Measurements from ENCODE around the gene PDP2. TPM values are rescaled to one million over a fixed set of nuclear protein-coding genes. Genes with fewer than 3 reads are reported as not detected.
A peak's percentile ranks its signal among the peaks of the same experiment; 100 is the strongest.

The PDP2 gene
- total and polyA plus RNA-seq, 2 of the 4 experiments (the other 2 are of a cell fraction), result 5.3 to 16.8 TPM

GRCh38 chr16:66886914-66887313 lies 6.6 kb downstream of the PDP2 start:
- no peak overlapping the region for H2AK9ac ChIP-seq (replicated peaks; ENCODE audit: low read depth, low read length, poor library complexity)
- peaks cover 10% of the 10 kb centered on the region; the same call in 1 of the 2 replicates for H4K20me1 ChIP-seq (ENCODE audit: insufficient read depth, low read length)
- H3K36me3 ChIP-seq (ENCODE audit: control insufficient read depth, insufficient read depth, low read length), result peaks cover 19% of the 10 kb centered on the region
- peaks cover 13% of the 10 kb centered on the region for H3K4me1 ChIP-seq (ENCODE audit: control insufficient read depth, insufficient read depth, low read length)
- H2AFZ ChIP-seq (replicated peaks; ENCODE audit: low read length, poor library complexity), result no peak overlapping the region
- no peak overlapping the region for H3K4ac ChIP-seq (ENCODE audit: low read depth, low read length)
- H2BK120ac ChIP-seq (ENCODE audit: low read depth, low read length), result peak overlapping the region; percentile 7; the same call in 1 of the 2 replicates
- no peak overlapping the region; the same call in 1 of the 2 replicates for H3K18ac ChIP-seq (ENCODE audit: low read depth, low read length)
- peak overlapping the region; percentile 19; the same call in 1 of the 2 replicates for H2AK5ac ChIP-seq (ENCODE audit: low read depth, low read length)
- peaks cover 13% of the 10 kb centered on the region for H3K9me1 ChIP-seq (ENCODE audit: insufficient read depth, low read length)
- H2BK5ac ChIP-seq (ENCODE audit: low read depth, low read length, poor library complexity, severe bottlenecking), result peak overlapping the region; percentile 32
- peak overlapping the region; percentile 81; the same call in 1 of the 2 replicates for H3K27ac ChIP-seq (ENCODE audit: insufficient read depth, low read length)
- CTCF ChIA-PET, result interaction anchor here (2.2 kb wide), 1 partner anchor 8 kb away, joined by 9 read pairs; no protein-coding TSS in a partner anchor
- H3K4me3 ChIP-seq (ENCODE audit: insufficient read depth, low read depth, low read length), result no peak overlapping the region
- no peak overlapping the region for H4K91ac ChIP-seq (ENCODE audit: insufficient read depth, low read depth, low read length)
- POLR2A ChIA-PET (ENCODE audit: unreplicated experiment), result interaction anchor here (0.5 kb wide), 1 partner anchor 63 kb away, joined by 10 read pairs; no protein-coding TSS in a partner anchor
- intact Hi-C loops (cut with micrococcal nuclease), result no loop called here
- no peaks in the 10 kb centered on the region for H3K27me3 ChIP-seq (ENCODE audit: control insufficient read depth, insufficient read depth, low read length)
- in situ Hi-C loops (cut with MboI; ENCODE audit: low sequenced_read_pairs), result no loop called here
- no peak overlapping the region for H3K56ac ChIP-seq (ENCODE audit: extremely low read depth, insufficient read depth, low read length)
- no peaks in the 10 kb centered on the region for H3K9me3 ChIP-seq (ENCODE audit: control insufficient read depth, insufficient read depth, low read length)
- H3K9ac ChIP-seq (ENCODE audit: low read depth, low read length), result no peak overlapping the region
- peak overlapping the region; percentile 19; the same call in 1 of the 2 replicates for H2BK20ac ChIP-seq (ENCODE audit: low read depth, low read length)
- DNase-seq (no peak), ATAC-seq (ENCODE audit: low read depth) (no peak)
- dilution Hi-C loops (cut with HindIII; ENCODE audit: low sequenced_read_pairs, unreplicated experiment), result no loop called here
- TF ChIP-seq CEBPB (IDR thresholded peaks at IDR 0.05; ENCODE audit: low read depth, low read length), result no peak
- TF ChIP-seq RFX5 (IDR thresholded peaks at IDR 0.05; ENCODE audit: low read depth, low read length), result no peak
- TF ChIP-seq, protein P1, sequence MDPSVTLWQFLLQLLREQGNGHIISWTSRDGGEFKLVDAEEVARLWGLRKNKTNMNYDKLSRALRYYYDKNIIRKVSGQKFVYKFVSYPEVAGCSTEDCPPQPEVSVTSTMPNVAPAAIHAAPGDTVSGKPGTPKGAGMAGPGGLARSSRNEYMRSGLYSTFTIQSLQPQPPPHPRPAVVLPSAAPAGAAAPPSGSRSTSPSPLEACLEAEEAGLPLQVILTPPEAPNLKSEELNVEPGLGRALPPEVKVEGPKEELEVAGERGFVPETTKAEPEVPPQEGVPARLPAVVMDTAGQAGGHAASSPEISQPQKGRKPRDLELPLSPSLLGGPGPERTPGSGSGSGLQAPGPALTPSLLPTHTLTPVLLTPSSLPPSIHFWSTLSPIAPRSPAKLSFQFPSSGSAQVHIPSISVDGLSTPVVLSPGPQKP (IDR thresholded peaks at IDR 0.05; ENCODE audit: borderline replicate concordance, low read depth, low read length), result no peak
- TF ChIP-seq MAFK (IDR thresholded peaks at IDR 0.05; ENCODE audit: low read depth, low read length), result no peak
- TF ChIP-seq RCOR1 (IDR thresholded peaks at IDR 0.05; ENCODE audit: insufficient replicate concordance, low read length), result no peak
- TF ChIP-seq MXI1 (IDR thresholded peaks at IDR 0.05; ENCODE audit: borderline replicate concordance, low read depth, low read length), result no peak
- TF ChIP-seq, protein P2, sequence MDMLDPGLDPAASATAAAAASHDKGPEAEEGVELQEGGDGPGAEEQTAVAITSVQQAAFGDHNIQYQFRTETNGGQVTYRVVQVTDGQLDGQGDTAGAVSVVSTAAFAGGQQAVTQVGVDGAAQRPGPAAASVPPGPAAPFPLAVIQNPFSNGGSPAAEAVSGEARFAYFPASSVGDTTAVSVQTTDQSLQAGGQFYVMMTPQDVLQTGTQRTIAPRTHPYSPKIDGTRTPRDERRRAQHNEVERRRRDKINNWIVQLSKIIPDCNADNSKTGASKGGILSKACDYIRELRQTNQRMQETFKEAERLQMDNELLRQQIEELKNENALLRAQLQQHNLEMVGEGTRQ (IDR thresholded peaks at IDR 0.05; ENCODE audit: low read depth, low read length), result no peak
- no peak for TF ChIP-seq FOS (IDR thresholded peaks at IDR 0.05; ENCODE audit: low read depth, low read length)
- TF ChIP-seq RAD21 (IDR thresholded peaks at IDR 0.05; ENCODE audit: low read length), result no peak
- TF ChIP-seq SMC3 (IDR thresholded peaks at IDR 0.05; ENCODE audit: low read depth, low read length), result no peak
- TF ChIP-seq POLR2A (IDR thresholded peaks at IDR 0.05; ENCODE audit: low read depth, low read length), result no peak
- no peak for TF ChIP-seq MAZ (IDR thresholded peaks at IDR 0.05; ENCODE audit: borderline replicate concordance, low read depth, low read length)
- TF ChIP-seq CHD1 (IDR thresholded peaks at IDR 0.05; ENCODE audit: low read depth, low read length), result no peak
- TF ChIP-seq BHLHE40 (IDR thresholded peaks at IDR 0.05; ENCODE audit: low read depth, low read length), result no peak
- TF ChIP-seq, protein P3, sequence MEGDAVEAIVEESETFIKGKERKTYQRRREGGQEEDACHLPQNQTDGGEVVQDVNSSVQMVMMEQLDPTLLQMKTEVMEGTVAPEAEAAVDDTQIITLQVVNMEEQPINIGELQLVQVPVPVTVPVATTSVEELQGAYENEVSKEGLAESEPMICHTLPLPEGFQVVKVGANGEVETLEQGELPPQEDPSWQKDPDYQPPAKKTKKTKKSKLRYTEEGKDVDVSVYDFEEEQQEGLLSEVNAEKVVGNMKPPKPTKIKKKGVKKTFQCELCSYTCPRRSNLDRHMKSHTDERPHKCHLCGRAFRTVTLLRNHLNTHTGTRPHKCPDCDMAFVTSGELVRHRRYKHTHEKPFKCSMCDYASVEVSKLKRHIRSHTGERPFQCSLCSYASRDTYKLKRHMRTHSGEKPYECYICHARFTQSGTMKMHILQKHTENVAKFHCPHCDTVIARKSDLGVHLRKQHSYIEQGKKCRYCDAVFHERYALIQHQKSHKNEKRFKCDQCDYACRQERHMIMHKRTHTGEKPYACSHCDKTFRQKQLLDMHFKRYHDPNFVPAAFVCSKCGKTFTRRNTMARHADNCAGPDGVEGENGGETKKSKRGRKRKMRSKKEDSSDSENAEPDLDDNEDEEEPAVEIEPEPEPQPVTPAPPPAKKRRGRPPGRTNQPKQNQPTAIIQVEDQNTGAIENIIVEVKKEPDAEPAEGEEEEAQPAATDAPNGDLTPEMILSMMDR (conservative IDR thresholded peaks at IDR 0.05; ENCODE audit: low read depth, low read length), result no peak
- no peak overlapping the region; the same call in 1 of the 2 replicates for H3K14ac ChIP-seq (replicated peaks; ENCODE audit: low read depth, low read length)
- WGBS, 2 experiments (ENCODE audit: extremely low coverage in 2 of 2, insufficient read length in 1 of 2), result no CpG with 5 or more reads among the region's 3 CpGs
- no TSS peak for BruUV-seq (replicated peaks)
- H4K5ac ChIP-seq (ENCODE audit: low read depth, low read length), result no peak overlapping the region
- peaks cover 10 to 34% of the 10 kb centered on the region in 2 experiments; a peak in 3 of 4 replicates for H3K79me1 ChIP-seq (ENCODE audit: low read depth in 1 of 2, low read length in 2 of 2)
- H3K23ac ChIP-seq (ENCODE audit: low read depth, low read length), result no peak overlapping the region
- H3K4me2 ChIP-seq (ENCODE audit: low read depth, low read length), result peak overlapping the region; percentile 18
- peak overlapping the region in 1 of 2 experiments; percentile 5; a peak in 1 of 4 replicates for H4K8ac ChIP-seq (ENCODE audit: low read depth in 2 of 2, low read length in 2 of 2)
- H2BK15ac ChIP-seq (ENCODE audit: low read depth, low read length), result no peak overlapping the region
